GM12878 (cell line): ENCODE measurements around the gene SWSAP1. TPM values are rescaled to one million over a fixed set of nuclear protein-coding genes. Genes with fewer than 3 reads are reported as not detected.

Source experiments
- ATAC-seq: fragments of 200-7000 bp; cut with Tn5 transposase; 3 replicates; pipeline ENCODE4 v1.9.1; 2020; ENCODE audit warnings: mild to moderate bottlenecking, moderate library complexity
- BruUV-seq: library from RNA; stranded (reverse); fragments of 400-500 nt; replicated peaks from 2 replicates; lab custom pipeline; 2021; lab: Mats Ljungman, UMichigan
- CTCF ChIA-PET: fragments of 300-600 bp; sonication (Branson Sonifier 250); formaldehyde crosslinking; extraction: SDS; loops from one replicate; lab custom pipeline; 2021; ENCODE audit warnings: inconsistent platforms; lab: Yijun Ruan, JAX
- POLR2A ChIA-PET: fragments of 350-600 bp; formaldehyde crosslinking; extraction: SDS; loops from one replicate; lab custom pipeline; 2021; ENCODE audit warnings: inconsistent platforms; lab: Charles Lee
- RAD21 ChIA-PET: fragments of 300-600 bp; sonication (Branson Sonifier 250); formaldehyde crosslinking; loops from one replicate; lab custom pipeline; 2023; ENCODE audit warnings: antibody characterized with exemption; ENCODE audit not compliant: unreplicated experiment; lab: Charles Lee
- SMC1A ChIA-PET: fragments of 300-600 bp; sonication (Branson Sonifier 250); formaldehyde crosslinking; loops from one replicate; lab custom pipeline; 2023; ENCODE audit not compliant: unreplicated experiment, uncharacterized antibody; lab: Charles Lee
- DNase-seq: peaks from one replicate; pipeline ENCODE4 v3.0.0-alpha.2; 2011; ENCODE audit warnings: low read depth, low spot score
- FAIRE-seq: peaks from 3 replicates; lab custom pipeline; 2011; peaks lifted over from hg19 to GRCh38; lab: Jason Lieb, UNC
- H2AFZ ChIP-seq: 2 replicates; pipeline ENCODE4 v1.6.0; 2011; ENCODE audit warnings: low read depth, low read length, control low read depth; ENCODE audit not compliant: control insufficient read depth
- H3K27ac ChIP-seq: 2 replicates; pipeline ENCODE4 v1.5.1; 2011; ENCODE audit warnings: control low read depth; ENCODE audit not compliant: control insufficient read depth, insufficient read depth
- H3K27me3 ChIP-seq, 2 experiments: replicated peaks in 1 of 2; 2 replicates each; pipeline versions ENCODE4 v1.6.0 to v1.6.1; 2011; ENCODE audit warnings: low read length in 1 of 2; ENCODE audit not compliant: control insufficient read depth in 2 of 2, insufficient read depth in 2 of 2
- H3K36me3 ChIP-seq, 2 experiments: 2 replicates each; pipeline ENCODE4 v1.5.1; 2011; ENCODE audit warnings: low read length in 1 of 2; ENCODE audit not compliant: control insufficient read depth in 2 of 2, insufficient read depth in 2 of 2
- H3K4me1 ChIP-seq: 2 replicates; pipeline ENCODE4 v1.6.1; 2011; ENCODE audit warnings: mild to moderate bottlenecking, low read length, moderate library complexity, mixed read lengths; ENCODE audit not compliant: control insufficient read depth, insufficient read depth
- H3K4me2 ChIP-seq: 2 replicates; pipeline ENCODE4 v1.6.0; 2011; ENCODE audit warnings: control low read depth; ENCODE audit not compliant: control insufficient read depth, insufficient read depth
- H3K4me3 ChIP-seq: fragments of 200-600 bp; sonication (generic); 2 replicates; pipeline ENCODE4 v1.5.1; 2016
- H3K79me2 ChIP-seq: 2 replicates; pipeline ENCODE4 v1.6.0; 2011; ENCODE audit warnings: low read length; ENCODE audit not compliant: control insufficient read depth, insufficient read depth
- H3K9ac ChIP-seq: 2 replicates; pipeline ENCODE4 v1.8.0; 2011; ENCODE audit warnings: low read length, control low read depth, mixed read lengths; ENCODE audit not compliant: control insufficient read depth, insufficient read depth
- H3K9me3 ChIP-seq: replicated peaks from 3 replicates; pipeline ENCODE4 v1.5.1; 2011; ENCODE audit warnings: mild to moderate bottlenecking, low read length; ENCODE audit not compliant: control insufficient read depth, insufficient read depth
- H4K20me1 ChIP-seq: 2 replicates; pipeline ENCODE4 v1.6.0; 2011; ENCODE audit not compliant: control insufficient read depth, insufficient read depth
- CBX3 ChIP-seq: fragments of 200-600 bp; sonication (generic); IDR thresholded peaks from 2 replicates; pipeline ENCODE4 v1.6.1; 2016; ENCODE audit warnings: low read depth, borderline replicate concordance
- HDGF ChIP-seq: fragments of 450-650 bp; IDR thresholded peaks from 2 replicates; pipeline ENCODE4 v1.6.1; 2016; ENCODE audit warnings: antibody characterized with exemption
- IKZF1 ChIP-seq: fragments of 450-650 bp; conservative IDR thresholded peaks from 2 replicates; pipeline ENCODE4 v1.6.1; 2017; ENCODE audit warnings: antibody characterized with exemption, mild to moderate bottlenecking
- IKZF2 ChIP-seq, 2 experiments: fragments of 450-650 bp; IDR thresholded peaks; 2 replicates each; pipeline ENCODE4 v1.6.1; 2017; ENCODE audit warnings: mild to moderate bottlenecking in 2 of 2, moderate library complexity in 2 of 2
- KDM1A ChIP-seq: fragments of 200-600 bp; sonication (generic); IDR thresholded peaks from 2 replicates; pipeline ENCODE4 v1.6.1; 2016; ENCODE audit warnings: borderline replicate concordance
- NR2C2 ChIP-seq: IDR thresholded peaks from 2 replicates; pipeline ENCODE4 v1.6.1; 2011; ENCODE audit warnings: borderline replicate concordance, low read depth; ENCODE audit not compliant: control insufficient read depth, insufficient read length
- NRF1 ChIP-seq: conservative IDR thresholded peaks from 2 replicates; pipeline ENCODE4 v1.6.1; 2011; ENCODE audit warnings: mild to moderate bottlenecking, low read depth, low read length, improper control_type of control experiment
- PRDM15 ChIP-seq: fragments of 450-650 bp; formaldehyde crosslinking; IDR thresholded peaks from 2 replicates; pipeline ENCODE4 v1.4.0; 2020; ENCODE audit warnings: mild to moderate bottlenecking, moderate library complexity
- SPI1 ChIP-seq: IDR thresholded peaks from 2 replicates; pipeline ENCODE4 v1.6.1; 2011; ENCODE audit warnings: low read depth, mild to moderate bottlenecking, low read length, moderate library complexity, borderline replicate concordance; ENCODE audit not compliant: insufficient read depth
- YY1 ChIP-seq: IDR thresholded peaks from 2 replicates; pipeline ENCODE4 v1.6.1; 2011; ENCODE audit warnings: low read depth, mild to moderate bottlenecking, low read length
- ZBTB11 ChIP-seq: fragments of 450-650 bp; formaldehyde crosslinking; IDR thresholded peaks from 2 replicates; pipeline ENCODE4 v1.5.0; 2022; ENCODE audit warnings: mild to moderate bottlenecking, missing genetic modification characterization
- ZSCAN29 ChIP-seq: fragments of 450-650 bp; IDR thresholded peaks from 2 replicates; pipeline ENCODE4 v1.6.1; 2017; ENCODE audit warnings: mild to moderate bottlenecking, moderate library complexity
- ZZZ3 ChIP-seq: IDR thresholded peaks from 2 replicates; pipeline ENCODE4 v1.6.1; 2011; ENCODE audit warnings: low read depth; ENCODE audit not compliant: control insufficient read depth, insufficient read length
- WGBS: methylation state at CpG from one replicate; pipeline ENCODE4 v1.1.6; 2016; ENCODE audit warnings: low lambda C conversion rate; ENCODE audit not compliant: insufficient replicate concordance, insufficient coverage; ENCODE audit errors: missing lambda C conversion rate; 5-methylcytosine and 5-hydroxymethylcytosine counted together
- in situ Hi-C: fragments of 300-500 bp; cut with MboI; formaldehyde crosslinking; loops from 9 replicates; pipeline ENCODE4 v1.14.3; 2018; ENCODE audit warnings: mixed read lengths
- intact Hi-C: fragments of 100-400 bp; cut with micrococcal nuclease; formaldehyde crosslinking; loops from one replicate; pipeline ENCODE4 v1.14.2; 2022; ENCODE audit not compliant: unreplicated experiment
- polyA plus RNA-seq, 11 experiments: library from polyadenylated mRNA; depleted of rRNA in 4 of 11; unstranded in 6 of 11; stranded (reverse) in 5 of 11; fragments of >200 nt; fragmentation: Nextera tagmentation in 4 of 11; fragmentation: Illumina TruSeq in 1 of 11; extraction: Ambion mirVana in 4 of 11; extraction: Trizol in 1 of 11; gene quantifications; 1 replicate in 1 of 11; 2 replicates in 10 of 11; pipeline versions ENCODE4 v1.2.1 to v1.2.3, GENCODE V29; 2011 to 2016; ENCODE audit warnings: inconsistent platforms in 2 of 11, missing spikeins in 2 of 11, low read depth in 1 of 11
- total RNA-seq, 4 experiments: library from RNA; depleted of rRNA in 3 of 4; stranded (reverse); fragments of >200 nt in 3 of 4; fragmentation: Illumina TruSeq in 1 of 4; extraction: Trizol in 1 of 4; gene quantifications; 2 replicates each; pipeline versions ENCODE4 v1.2.1 to v1.2.3, GENCODE V29; 2013 to 2021

Gene SWSAP1
- total and polyA plus RNA-seq, 10 of the 15 experiments (the other 5 are each of a cell fraction or from before 2014, with no cell fraction given), result 0.18 to 6.5 (median 2.4) TPM

- no peak for TF ChIP-seq IKZF2 (IDR thresholded peaks at IDR 0.05)
- TF ChIP-seq HDGF, result no peak
- TF ChIP-seq NRF1, result no peak
Observed at GRCh38 chr19:11342429-11342828, 32.0 kb upstream of the SWSAP1 start (continued).

DNA sequence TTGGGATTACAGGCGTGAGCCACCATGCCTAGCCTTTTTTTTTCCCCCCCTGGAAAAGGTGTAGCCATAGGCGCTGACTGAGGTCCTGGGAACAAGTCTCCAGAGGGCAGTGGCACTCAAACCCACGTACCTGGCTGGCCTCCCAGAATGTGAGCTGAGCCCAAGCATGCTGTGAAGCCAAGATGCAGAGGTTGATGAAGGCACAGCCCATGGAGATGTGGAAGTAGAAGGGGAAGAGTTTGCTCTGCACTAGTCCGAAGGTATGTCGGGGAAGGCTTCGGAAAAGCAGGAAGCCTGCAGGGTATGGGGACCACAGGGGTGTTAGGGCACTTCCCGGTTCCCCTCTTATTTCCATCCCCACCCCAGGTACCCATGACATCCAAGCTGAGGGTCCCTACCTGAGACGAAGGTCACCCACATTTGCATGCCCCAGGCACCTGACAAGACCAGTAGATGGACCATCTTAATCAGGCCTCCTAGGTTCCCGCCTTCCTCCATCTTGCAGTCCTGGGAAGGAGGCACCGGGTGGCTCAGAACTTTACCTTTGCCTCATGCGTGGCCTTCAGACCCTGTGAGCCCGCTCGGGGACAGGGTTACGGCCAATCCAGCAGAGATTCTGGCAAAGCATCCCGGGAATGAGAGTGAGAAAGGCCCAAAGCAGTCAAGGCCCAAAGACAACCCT, 29.2 kb upstream of the SWSAP1 start:
- Histone ChIP-seq H3K4me2 (peak overlapping the region; percentile 92), H3K79me2 (peaks cover 10% of the 10 kb centered on the region), H3K9me3 (peaks cover 5% of the 10 kb centered on the region; the same call in 2 of the 3 replicates), H3K4me3 (peak overlapping the region; percentile 95), H2AFZ (no peak overlapping the region; the same call in 1 of the 2 replicates), H3K27me3 (no peaks in the 10 kb centered on the region), H3K27ac (peak overlapping the region; percentile 85), H4K20me1 (no peaks in the 10 kb centered on the region), H3K36me3 (no peaks in the 10 kb centered on the region; a peak in 1 of 4 replicates), H3K4me1 (peaks cover 11% of the 10 kb centered on the region), H3K9ac (peak overlapping the region; percentile 79)
- WGBS, result 55% methylated on average over 15 of the region's 15 CpGs
- DNase-seq (no peak), ATAC-seq (0 out of 3 replicates have a peak, but pooled peaks have one; percentile 2), FAIRE-seq (no peak)
- intact Hi-C loops (no loop called here), in situ Hi-C loops (no loop called here)
- BruUV-seq, result no TSS peak
- ChIA-PET RAD21 (interaction anchor here (0.7 to 2.2 kb wide), 5 partner anchors 22 to 222 kb away, joined by 3 to 20 read pairs (median 11); partner anchors contain the start of gene SWSAP1), SMC1A (interaction anchor here (1.5 to 2.9 kb wide), 3 partner anchors 30 to 138 kb away, joined by 4 to 28 read pairs (median 5); partner anchors contain the start of gene SWSAP1), POLR2A (interaction anchor here (1.2 to 3.4 kb wide), 5 partner anchors 14 to 36 kb away, joined by 4 to 48 read pairs (median 14); partner anchors contain the start of gene SWSAP1), CTCF (interaction anchor here (0.7 to 2.3 kb wide), 9 partner anchors 13 to 67 kb away, joined by 3 to 12 read pairs (median 4); no protein-coding TSS in a partner anchor)
- TF ChIP-seq ZBTB11 (CRISPR knock-in tag) (no peak), SPI1 (0 out of 2 replicates have a peak, but pooled peaks have one; percentile 13), IKZF1 (0 out of 2 replicates have a peak, but pooled peaks have one; percentile 11), ZZZ3 (no peak), YY1 (0 out of 2 replicates have a peak, but pooled peaks have one; percentile 11), CBX3 (no peak), ZSCAN29 (no peak), PRDM15 (CRISPR knock-in tag) (no peak), NR2C2 (no peak), KDM1A (no peak)
